CD14-positive monocyte (primary cell): Measurements from ENCODE around the gene PACC1. TPM values are rescaled to one million over a fixed set of nuclear protein-coding genes. Genes with fewer than 3 reads are reported as not detected.

ENCODE experiments used
- DNase-seq, 3 donors: peaks; one replicate each; pipeline ENCODE4 v3.0.0-alpha.2; 2011 to 2022
- H2AFZ ChIP-seq: 2 replicates; pipeline ENCODE4 v1.6.0; 2012; ENCODE audit warnings: mild to moderate bottlenecking, low read depth, low read length, inconsistent platforms; ENCODE audit not compliant: insufficient read depth, poor library complexity, severe bottlenecking
- H3K27ac ChIP-seq, 2 donors: 1 replicate in 1 of 2; 2 replicates in 1 of 2; pipeline ENCODE4 v1.5.1; 2012 to 2013; ENCODE audit warnings: low read length in 2 of 2, control low read depth in 1 of 2, inconsistent platforms in 1 of 2, low read depth in 1 of 2, mild to moderate bottlenecking in 1 of 2
- H3K27me3 ChIP-seq, 2 donors: one replicate each; pipeline versions ENCODE4 v1.6.0 to v1.6.1; 2011 to 2013; ENCODE audit warnings: low read length in 2 of 2; ENCODE audit not compliant: control insufficient read depth in 2 of 2, insufficient read depth in 2 of 2
- H3K36me3 ChIP-seq, 2 donors: replicated peaks in 1 of 2; 1 replicate in 1 of 2; 2 replicates in 1 of 2; pipeline versions ENCODE4 v1.5.1 to v1.6.1; 2012 to 2013; ENCODE audit warnings: low read length in 2 of 2, control low read depth in 1 of 2, inconsistent platforms in 1 of 2, mild to moderate bottlenecking in 1 of 2; ENCODE audit not compliant: insufficient read depth in 2 of 2, control insufficient read depth in 1 of 2
- H3K4me1 ChIP-seq, 2 donors: 1 replicate in 1 of 2; 2 replicates in 1 of 2; pipeline versions ENCODE4 v1.5.1 to v1.6.1; 2012 to 2013; ENCODE audit warnings: low read length in 2 of 2, control low read depth in 1 of 2, inconsistent platforms in 1 of 2, mild to moderate bottlenecking in 1 of 2, moderate library complexity in 1 of 2; ENCODE audit not compliant: insufficient read depth in 2 of 2, control insufficient read depth in 1 of 2
- H3K4me2 ChIP-seq: replicated peaks from 2 replicates; pipeline ENCODE3; 2012; ENCODE audit warnings: low read length, moderate library complexity, mild to moderate bottlenecking; ENCODE audit not compliant: poor library complexity, severe bottlenecking; ENCODE audit errors: extremely low read depth
- H3K4me3 ChIP-seq, 3 experiments: fragments of 200-600 bp in 1 of 3; sonication (generic) in 1 of 3; replicated peaks in 1 of 3; 1 replicate in 2 of 3; 2 replicates in 1 of 3; pipeline ENCODE4 v1.5.1; 2011 to 2013; ENCODE audit warnings: low read length in 3 of 3, mild to moderate bottlenecking in 3 of 3, control low read depth in 2 of 3, low read depth in 2 of 3, inconsistent platforms in 1 of 3, moderate library complexity in 1 of 3
- H3K79me2 ChIP-seq: 2 replicates; pipeline ENCODE4 v1.6.0; 2012; ENCODE audit warnings: mild to moderate bottlenecking, control low read depth, inconsistent platforms, low read length, moderate library complexity; ENCODE audit not compliant: insufficient read depth
- H3K9ac ChIP-seq: 2 replicates; pipeline ENCODE4 v1.6.0; 2017; ENCODE audit warnings: low read length, mild to moderate bottlenecking; ENCODE audit not compliant: insufficient read depth, poor library complexity, severe bottlenecking
- H3K9me3 ChIP-seq, 2 donors: replicated peaks in 1 of 2; 1 replicate in 1 of 2; 2 replicates in 1 of 2; pipeline versions ENCODE4 v1.5.1 to v1.6.1; 2012 to 2013; ENCODE audit warnings: low read length in 2 of 2, control low read depth in 1 of 2; ENCODE audit not compliant: control insufficient read depth in 1 of 2, insufficient read depth in 1 of 2
- H4K20me1 ChIP-seq: 2 replicates; pipeline ENCODE4 v1.6.0; 2012; ENCODE audit warnings: mild to moderate bottlenecking, low read length, control low read depth, moderate library complexity; ENCODE audit not compliant: insufficient read depth
- H3K27ac Mint-ChIP-seq, 7 donors: one replicate each; pipeline ENCODE4 v1.8.0; 2020; ENCODE audit warnings: mild to moderate bottlenecking in 7 of 7, mixed read lengths in 7 of 7, moderate library complexity in 6 of 7, inconsistent platforms in 2 of 7
- H3K27me3 Mint-ChIP-seq, 3 donors: one replicate each; pipeline ENCODE4 v1.8.0; 2021 to 2022; ENCODE audit warnings: low read depth in 3 of 3, mild to moderate bottlenecking in 3 of 3, mixed read lengths in 3 of 3, moderate library complexity in 3 of 3, inconsistent platforms in 1 of 3
- H3K36me3 Mint-ChIP-seq, 2 donors: one replicate each; pipeline ENCODE4 v1.8.0; 2020; ENCODE audit warnings: mixed read lengths in 2 of 2, inconsistent platforms in 1 of 2, mild to moderate bottlenecking in 1 of 2
- H3K4me1 Mint-ChIP-seq: one replicate; pipeline ENCODE4 v1.8.0; 2020; ENCODE audit warnings: mild to moderate bottlenecking, mixed read lengths
- H3K4me3 Mint-ChIP-seq, 2 donors: one replicate each; pipeline ENCODE4 v1.8.0; 2020; ENCODE audit warnings: mild to moderate bottlenecking in 2 of 2, mixed read lengths in 2 of 2, moderate library complexity in 1 of 2
- H3K9me3 Mint-ChIP-seq, 7 donors: one replicate each; pipeline ENCODE4 v1.8.0; 2020 to 2022; ENCODE audit warnings: mixed read lengths in 7 of 7, mild to moderate bottlenecking in 6 of 7, moderate library complexity in 6 of 7, inconsistent platforms in 2 of 7
- WGBS: methylation state at CpG from one replicate; pipeline ENCODE4 v1.1.5; 2013; ENCODE audit warnings: missing lambda C conversion rate; ENCODE audit not compliant: insufficient coverage; 5-methylcytosine and 5-hydroxymethylcytosine counted together
- intact Hi-C, 2 donors: fragments of 100-400 bp; cut with micrococcal nuclease; formaldehyde crosslinking; loops; one replicate each; pipeline versions ENCODE4 v1.15.0 to v1.15.1; 2023
- polyA plus RNA-seq, 3 donors: library from polyadenylated mRNA; depleted of rRNA in 1 of 3; unstranded in 2 of 3; stranded (reverse) in 1 of 3; fragments of 300-500 nt in 2 of 3; fragments of >200 nt in 1 of 3; fragmentation: Illumina TruSeq in 2 of 3; gene quantifications; 1 replicate in 2 of 3; 2 replicates in 1 of 3; pipeline ENCODE4 v1.2.3, GENCODE V29; 2012 to 2021
- TF ChIP-seq, protein P1 (sequence below): fragments of 200-600 bp; IDR thresholded peaks from one replicate; pipeline ENCODE4 v1.8.0; 2022; ENCODE audit warnings: antibody characterized with exemption, mild to moderate bottlenecking

The PACC1 gene
- polyA plus RNA-seq, 3 donors: 14.0 to 16.6 (median 14.7) TPM

DNA sequence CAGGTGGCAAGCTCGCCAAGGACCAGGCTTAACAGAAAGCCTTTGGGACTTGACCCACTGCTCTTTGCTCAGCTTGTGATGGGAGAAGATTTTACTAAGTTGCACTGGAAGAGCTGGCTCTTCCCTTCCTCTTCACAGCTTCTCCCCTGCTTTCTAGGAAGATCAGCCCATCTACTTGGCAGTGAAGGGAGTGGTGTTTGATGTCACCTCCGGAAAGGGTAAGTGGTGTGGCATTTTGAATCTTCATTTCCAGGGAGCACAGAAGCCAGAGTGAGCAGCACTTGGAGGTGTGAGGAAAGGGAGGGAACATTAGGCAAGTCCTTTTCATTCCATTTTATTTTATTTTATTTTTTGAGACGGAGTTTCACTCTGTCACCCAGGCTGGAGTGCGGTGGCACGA, 27.7 kb upstream of the PACC1 start:
- no peaks in the 10 kb centered on the region for H3K4me1 ChIP-seq

DNA sequence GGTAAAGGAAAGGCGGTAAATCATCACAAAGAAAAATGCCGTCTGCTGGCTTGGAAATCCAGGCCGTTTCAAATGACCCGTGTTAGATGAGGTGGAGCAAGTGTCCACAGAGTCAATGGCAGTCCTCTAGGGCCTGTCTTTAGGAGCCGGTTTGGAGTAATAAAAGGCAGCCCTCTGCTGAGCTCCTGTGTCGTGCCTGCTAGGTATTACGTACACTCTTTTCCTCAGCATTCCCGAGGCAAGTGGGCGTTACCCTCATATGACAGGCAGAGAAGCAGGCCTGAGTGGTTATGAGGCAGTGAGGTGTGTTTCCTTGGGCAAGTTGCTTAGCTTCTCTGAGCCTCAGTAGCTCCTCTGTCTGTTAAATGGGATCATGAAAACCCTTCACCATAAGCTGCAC, 25.7 kb upstream of the PACC1 start:
- no peak overlapping the region for H3K4me3 Mint-ChIP-seq
- Histone ChIP-seq H3K79me2 (no peaks in the 10 kb centered on the region), H4K20me1 (no peaks in the 10 kb centered on the region), H3K4me3 (no peak overlapping the region), H3K4me2 (no peak overlapping the region), H3K36me3 (peaks cover 2 to 4% of the 10 kb centered on the region in 2 donors), H3K4me1 (no peaks in the 10 kb centered on the region), H3K27ac (no peak overlapping the region), H2AFZ (no peak overlapping the region), H3K9ac (no peak overlapping the region), H3K9me3 (no peaks in the 10 kb centered on the region), H3K27me3 (no peaks in the 10 kb centered on the region)
- WGBS: 85% methylated on average over 3 of the region's 9 CpGs
- peaks cover 2% of the 10 kb centered on the region for H3K4me1 Mint-ChIP-seq
- H3K36me3 Mint-ChIP-seq: peaks cover 6 to 8% of the 10 kb centered on the region in 2 donors
- TF ChIP-seq, protein P1, sequence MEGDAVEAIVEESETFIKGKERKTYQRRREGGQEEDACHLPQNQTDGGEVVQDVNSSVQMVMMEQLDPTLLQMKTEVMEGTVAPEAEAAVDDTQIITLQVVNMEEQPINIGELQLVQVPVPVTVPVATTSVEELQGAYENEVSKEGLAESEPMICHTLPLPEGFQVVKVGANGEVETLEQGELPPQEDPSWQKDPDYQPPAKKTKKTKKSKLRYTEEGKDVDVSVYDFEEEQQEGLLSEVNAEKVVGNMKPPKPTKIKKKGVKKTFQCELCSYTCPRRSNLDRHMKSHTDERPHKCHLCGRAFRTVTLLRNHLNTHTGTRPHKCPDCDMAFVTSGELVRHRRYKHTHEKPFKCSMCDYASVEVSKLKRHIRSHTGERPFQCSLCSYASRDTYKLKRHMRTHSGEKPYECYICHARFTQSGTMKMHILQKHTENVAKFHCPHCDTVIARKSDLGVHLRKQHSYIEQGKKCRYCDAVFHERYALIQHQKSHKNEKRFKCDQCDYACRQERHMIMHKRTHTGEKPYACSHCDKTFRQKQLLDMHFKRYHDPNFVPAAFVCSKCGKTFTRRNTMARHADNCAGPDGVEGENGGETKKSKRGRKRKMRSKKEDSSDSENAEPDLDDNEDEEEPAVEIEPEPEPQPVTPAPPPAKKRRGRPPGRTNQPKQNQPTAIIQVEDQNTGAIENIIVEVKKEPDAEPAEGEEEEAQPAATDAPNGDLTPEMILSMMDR: no peak
- no peak for DNase-seq
- H3K27ac Mint-ChIP-seq: no peak overlapping the region
- H3K27me3 Mint-ChIP-seq: no peaks in the 10 kb centered on the region
- intact Hi-C loops: no loop called here
- H3K9me3 Mint-ChIP-seq: no peaks in the 10 kb centered on the region

More for the DNA sequence above, 27.7 kb upstream of the PACC1 start:
- no peak for DNase-seq
- peak overlapping the region in 1 of 7 donors; percentile 50 for H3K27ac Mint-ChIP-seq
- no peaks in the 10 kb centered on the region for H3K79me2 ChIP-seq
- peaks cover 2% of the 10 kb centered on the region for H3K4me1 Mint-ChIP-seq
- WGBS: 100% methylated on average over 2 of the region's 5 CpGs
- intact Hi-C loops: no loop called here
- no peaks in the 10 kb centered on the region for H3K27me3 ChIP-seq
- H4K20me1 ChIP-seq: no peaks in the 10 kb centered on the region
- H3K4me3 Mint-ChIP-seq: no peak overlapping the region
- H3K9ac ChIP-seq: no peak overlapping the region
- H3K4me2 ChIP-seq: no peak overlapping the region
- no peaks in the 10 kb centered on the region for H3K9me3 Mint-ChIP-seq
- no peaks in the 10 kb centered on the region for H3K27me3 Mint-ChIP-seq
- no peaks in the 10 kb centered on the region for H3K9me3 ChIP-seq
- H3K27ac ChIP-seq: no peak overlapping the region
- TF ChIP-seq, protein P1: no peak
- peaks cover 14 to 15% of the 10 kb centered on the region in 2 donors for H3K36me3 Mint-ChIP-seq
- no peak overlapping the region for H2AFZ ChIP-seq
- peaks cover 2 to 15% of the 10 kb centered on the region in 2 donors for H3K36me3 ChIP-seq
- H3K4me3 ChIP-seq: no peak overlapping the region
